GM19468 (cell line): ENCODE results near the gene TTLL7.
"Not testable (repeated sequence)": the region's sequence is repeated elsewhere in the genome, so short reads cannot be mapped to it uniquely, and the experiment has no call there.

ENCODE experiments used
- ATAC-seq: cut with Tn5 transposase; IDR thresholded peaks from one replicate; pipeline ENCODE4 v1.9.1; 2021; ENCODE audit warnings: mild to moderate bottlenecking, moderate library complexity, moderate number of reproducible peaks; ENCODE audit not compliant: unreplicated experiment; ENCODE audit errors: extremely low read depth

Gene TTLL7

DNA sequence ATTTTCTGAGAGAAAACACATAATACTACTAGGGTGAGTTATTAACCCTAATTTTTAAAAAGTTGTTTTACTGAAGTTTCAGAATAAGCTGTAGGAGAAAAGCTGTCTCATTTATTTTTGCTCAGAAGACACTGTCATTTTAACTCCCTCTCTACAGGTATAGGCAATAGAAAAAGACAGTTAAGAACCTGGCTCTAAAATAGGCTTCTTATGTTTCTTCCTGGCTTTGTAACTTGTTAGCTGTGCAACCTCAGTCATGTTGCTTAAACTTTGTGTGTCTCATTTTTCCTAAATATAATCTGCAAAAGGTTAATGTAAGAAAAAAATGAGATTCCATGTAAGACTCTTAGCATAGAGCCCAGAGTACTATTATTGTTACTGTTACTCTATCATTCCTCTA, 64.4 kb downstream of the TTLL7 start:
- ATAC-seq = no peak

- ATAC-seq = no peak
Measured at GRCh38 chr1:83932693-83933092, 66.2 kb downstream of the TTLL7 start.

- no peak for ATAC-seq
Measured at GRCh38 chr1:83932281-83932680, 66.7 kb downstream of the TTLL7 start.

GRCh38 chr1:83931658-83932253, 67.2 kb downstream of the TTLL7 start:
- no peak for ATAC-seq

DNA sequence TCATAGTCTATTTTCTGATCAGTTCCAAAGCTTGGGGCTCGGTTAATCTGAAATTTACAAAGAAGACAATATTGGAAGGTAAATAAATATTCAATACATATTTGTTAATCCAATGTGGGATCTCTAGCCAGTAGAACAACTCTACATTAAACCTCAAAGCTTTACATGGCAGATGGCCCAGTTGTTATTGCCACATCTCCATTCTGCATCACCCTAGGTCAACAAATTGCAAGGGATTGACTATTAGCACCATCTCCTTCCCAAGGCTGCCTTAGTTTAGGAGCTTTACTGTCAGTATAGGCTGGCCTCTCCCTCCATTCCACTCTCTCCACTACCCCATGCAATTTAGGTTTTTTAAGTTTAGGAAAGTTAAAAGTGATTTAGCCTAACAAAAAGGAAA, 69.7 kb downstream of the TTLL7 start:
- no peak for ATAC-seq

- ATAC-seq = no peak
Measured at GRCh38 chr1:83928396-83928795, 70.5 kb downstream of the TTLL7 start.

DNA sequence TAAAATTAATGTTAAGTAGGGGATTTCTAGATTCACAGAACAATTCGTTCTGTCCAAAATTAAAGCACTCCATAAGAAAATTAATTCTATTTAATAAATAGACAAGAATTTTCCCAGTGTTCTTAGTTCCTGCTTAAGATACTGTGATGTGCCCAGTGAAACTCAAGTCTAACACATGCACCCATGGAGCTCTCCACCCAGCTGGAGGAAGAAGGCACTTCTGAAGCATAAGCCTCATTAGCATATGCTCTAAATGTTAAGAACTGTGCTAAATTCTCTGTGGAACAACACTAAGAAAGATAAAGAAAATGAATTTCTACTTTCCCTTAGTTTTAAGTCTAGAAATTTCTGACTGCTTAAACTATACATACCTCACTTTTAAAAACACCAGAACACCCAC, 71.2 kb downstream of the TTLL7 start:
- no peak for ATAC-seq

DNA sequence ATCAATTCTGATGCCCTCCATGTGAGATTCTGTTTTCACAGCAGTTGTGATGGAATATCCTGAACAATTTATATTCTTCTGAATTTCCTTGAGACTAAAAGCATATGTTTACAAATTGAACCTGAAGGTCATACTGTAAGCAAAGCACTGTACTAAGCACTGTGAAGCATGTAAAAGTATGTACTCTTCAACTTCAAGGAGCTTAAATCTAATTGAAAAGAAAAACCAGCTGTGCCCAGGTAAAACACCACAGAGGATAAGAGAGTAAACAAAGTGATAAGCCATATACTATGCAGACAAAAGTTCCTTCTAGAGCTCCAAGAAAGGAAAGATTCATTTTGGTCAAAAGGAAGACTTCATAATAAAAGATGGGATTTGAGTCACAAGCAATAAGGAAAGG, 71.9 kb downstream of the TTLL7 start:
- no peak for ATAC-seq

- ATAC-seq = no peak
Measured at GRCh38 chr1:83923553-83923952, 75.4 kb downstream of the TTLL7 start.

DNA sequence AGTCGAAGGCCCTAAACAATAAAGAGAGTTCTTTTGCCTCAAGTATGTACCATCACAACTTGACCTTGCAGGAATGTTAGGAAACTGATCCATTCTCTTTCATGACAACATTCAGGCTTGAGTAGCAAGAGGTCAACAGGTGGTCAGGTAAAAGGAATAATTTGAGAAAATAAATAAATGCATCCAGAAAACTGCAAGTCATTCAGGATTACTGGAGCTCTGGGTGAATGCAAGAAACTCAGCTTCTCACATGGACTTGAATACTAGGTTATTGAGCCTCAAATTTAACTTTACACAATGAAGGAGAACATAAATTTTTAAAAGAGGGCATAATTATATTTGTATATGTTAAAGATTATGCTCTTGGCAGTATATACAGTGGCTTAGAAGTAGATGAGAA, 76.5 kb downstream of the TTLL7 start:
- no peak for ATAC-seq

DNA sequence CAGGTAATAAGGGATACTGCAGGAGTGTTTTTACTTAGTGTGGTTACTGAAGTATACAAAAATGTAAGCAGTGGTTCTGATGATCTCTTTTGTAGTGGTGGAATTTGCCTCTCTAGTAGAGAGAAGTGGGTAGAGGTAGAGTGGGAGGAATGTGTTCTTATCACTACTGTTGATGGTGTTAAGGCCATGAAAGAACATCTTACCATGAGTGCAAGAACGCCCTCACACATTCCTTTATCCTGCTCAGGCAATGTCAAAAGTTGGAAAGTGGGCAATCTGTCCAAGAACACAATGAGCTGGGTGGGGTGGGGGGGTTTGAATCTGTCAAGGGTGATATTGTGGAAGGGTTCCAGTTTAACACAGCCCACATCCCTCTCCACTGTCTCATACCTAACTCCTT, 78.6 kb downstream of the TTLL7 start:
- ATAC-seq = no peak

DNA sequence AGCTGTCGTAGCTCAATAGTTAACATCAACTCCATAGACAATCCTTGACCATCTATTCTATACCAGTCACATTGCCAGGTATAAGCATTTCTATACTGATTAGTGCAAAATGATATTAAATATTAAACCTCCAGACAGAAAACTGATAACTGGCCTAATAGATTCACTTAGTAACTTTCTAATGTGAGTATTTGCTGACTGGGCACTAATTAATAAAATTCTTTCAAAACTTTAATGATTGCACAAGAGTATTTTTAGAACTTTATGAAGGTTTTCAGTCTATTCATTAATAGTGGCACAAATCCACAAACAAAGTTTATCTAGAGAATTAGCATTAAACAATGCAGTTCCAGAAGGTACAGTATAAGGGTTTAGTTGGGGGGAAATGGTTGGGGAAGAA, 79.1 kb downstream of the TTLL7 start:
- ATAC-seq = no peak

DNA sequence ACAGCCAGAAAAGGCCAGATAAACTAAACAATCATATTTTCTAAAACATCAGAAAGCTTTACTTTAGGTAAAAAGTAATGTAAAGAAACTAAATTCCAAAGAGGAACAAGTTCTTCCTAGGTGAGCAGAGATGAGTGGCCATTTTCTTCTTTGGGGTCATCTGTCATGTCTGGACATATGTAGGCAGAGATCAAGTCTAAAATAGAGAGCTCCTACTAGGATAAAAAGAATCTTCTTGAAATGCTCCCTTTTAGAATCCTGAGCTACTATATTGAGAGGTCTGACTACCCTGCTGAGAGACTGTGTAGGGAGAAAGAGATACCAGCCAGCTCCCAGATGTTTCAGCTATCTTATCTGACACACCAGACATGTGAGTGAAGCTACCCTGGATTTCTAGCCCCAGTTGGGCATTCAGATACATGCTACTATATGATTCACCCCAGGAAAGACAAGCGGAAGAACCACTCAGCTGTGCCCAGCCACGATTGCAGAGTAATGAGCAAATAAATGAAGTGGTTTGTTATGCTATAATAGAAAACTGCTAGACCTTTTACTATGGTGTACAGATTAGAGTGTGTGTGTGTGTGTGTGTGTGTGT, 80.1 kb downstream of the TTLL7 start:
- ATAC-seq = no peak

DNA sequence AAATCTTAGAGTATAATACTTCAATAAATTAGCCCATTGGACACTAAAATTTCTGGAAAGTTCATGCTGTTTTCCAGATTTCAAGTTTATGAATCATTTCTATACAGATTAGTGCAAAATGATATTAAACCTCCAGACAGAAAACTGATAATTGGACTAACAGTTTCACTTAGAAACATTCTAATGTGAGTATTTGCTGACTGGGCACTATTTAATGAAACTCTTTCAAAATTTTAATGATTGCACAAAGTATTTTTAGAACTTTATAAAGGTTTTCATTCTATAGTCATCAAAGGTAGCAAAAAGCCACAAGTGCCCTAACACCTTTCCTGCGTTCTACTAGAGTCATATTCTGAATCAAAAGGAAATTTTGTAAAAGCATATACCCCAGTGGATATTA, 81.0 kb downstream of the TTLL7 start:
- ATAC-seq = no peak

DNA sequence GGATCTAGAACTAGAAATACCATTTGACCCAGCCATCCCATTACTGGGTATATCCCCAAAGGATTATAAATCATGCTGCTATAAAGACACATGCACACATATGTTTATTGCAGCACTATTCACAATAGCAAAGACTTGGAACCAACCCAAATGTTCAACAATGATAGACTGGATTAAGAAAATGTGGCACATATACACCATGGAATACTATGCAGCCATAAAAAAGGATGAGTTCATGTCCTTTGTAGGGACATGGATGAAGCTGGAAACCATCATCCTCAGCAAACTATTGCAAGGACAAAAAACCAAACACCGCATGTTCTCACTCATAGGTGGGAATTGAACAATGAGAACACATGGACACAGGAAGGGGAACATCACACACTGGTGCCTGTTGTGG, 82.8 kb downstream of the TTLL7 start:
- ATAC-seq = not testable (repeated sequence)

DNA sequence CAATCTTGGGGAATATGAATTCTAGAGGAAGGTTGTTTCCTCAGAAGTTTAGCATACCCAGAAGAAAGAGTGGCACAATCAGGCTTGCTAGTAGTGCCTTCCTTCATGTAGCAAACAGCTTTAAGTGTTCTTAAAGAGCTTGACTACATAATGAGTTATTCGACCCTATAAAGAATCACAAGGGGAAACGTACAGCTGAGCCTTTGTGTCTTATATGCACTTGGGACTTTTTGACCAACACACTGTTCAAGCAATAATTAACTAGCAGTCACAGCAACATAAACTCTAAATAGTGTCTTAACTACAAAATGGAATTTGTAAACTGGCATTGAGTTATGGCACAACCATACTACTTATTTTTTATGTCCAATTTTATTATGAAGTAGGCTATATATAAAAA, 86.1 kb downstream of the TTLL7 start:
- no peak for ATAC-seq

GRCh38 chr1:83910461-83910860, 88.5 kb downstream of the TTLL7 start:
- ATAC-seq = no peak

- no peak for ATAC-seq
Measured at GRCh38 chr1:83909687-83910086, 89.2 kb downstream of the TTLL7 start.

DNA sequence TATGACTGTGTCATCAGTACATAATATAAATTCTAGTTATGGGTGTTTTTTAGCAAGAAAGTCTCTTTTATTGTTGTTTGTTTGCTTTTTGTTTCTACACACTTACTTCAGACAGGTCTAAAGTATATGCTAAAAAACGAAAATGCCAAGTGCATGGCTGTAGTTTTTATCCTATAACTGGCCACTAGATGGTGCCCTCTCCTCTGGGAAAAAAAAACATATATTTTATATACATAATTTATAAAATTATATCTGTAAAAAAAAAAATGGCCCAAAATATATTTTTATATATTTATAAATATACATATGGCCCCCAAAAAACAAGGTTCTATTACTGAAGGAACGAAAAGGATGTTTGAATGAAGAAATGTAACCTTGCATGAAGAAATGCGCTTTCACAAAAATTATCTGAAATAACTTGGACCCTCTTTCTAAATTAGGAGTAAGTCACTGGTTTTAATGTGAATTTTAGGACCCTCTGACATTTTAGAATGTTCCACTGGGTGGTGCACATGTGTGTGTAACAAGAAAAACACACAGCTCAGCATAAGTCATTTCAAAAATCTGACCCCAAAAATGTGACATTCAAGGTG, 93.5 kb downstream of the TTLL7 start:
- no peak for ATAC-seq

- no peak for ATAC-seq
Measured at GRCh38 chr1:83901547-83902155, 97.3 kb downstream of the TTLL7 start.

DNA sequence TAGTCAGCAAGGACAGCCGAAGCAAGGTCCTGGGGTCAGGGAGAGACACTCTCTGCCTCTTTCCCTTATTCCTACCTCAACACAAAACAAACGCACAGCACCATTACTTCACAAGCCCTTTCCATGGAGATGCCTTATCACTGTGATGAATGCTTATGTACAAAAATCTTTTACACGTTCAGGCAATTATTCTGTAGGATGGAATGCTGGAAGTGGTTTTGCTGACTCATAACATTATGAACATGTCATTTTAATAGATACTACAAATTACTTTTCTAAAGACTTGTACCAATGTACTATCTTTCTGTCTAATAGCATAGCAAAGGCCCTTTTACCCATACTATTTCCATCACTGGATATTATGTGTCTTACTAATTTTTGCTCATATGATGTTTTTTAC, 98.4 kb downstream of the TTLL7 start:
- ATAC-seq = no peak

DNA sequence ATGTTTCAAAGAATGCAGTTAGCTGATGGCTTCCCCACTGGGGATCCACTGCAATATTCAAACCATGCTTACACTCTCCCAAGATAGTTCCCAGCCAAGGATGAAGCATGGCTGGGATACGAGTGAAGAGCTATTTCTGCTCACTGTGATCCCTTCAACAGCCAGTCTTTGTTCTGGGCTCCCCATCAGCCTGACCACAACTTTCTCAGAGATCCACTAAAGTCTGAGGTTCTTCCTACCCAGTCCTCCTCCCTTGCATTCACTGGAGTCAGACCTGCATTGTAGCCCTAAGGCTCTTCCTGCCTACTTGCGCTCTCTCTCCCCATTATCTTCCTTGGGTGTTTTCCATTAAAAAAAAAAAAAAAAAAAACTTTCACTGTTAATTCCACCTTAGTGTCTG, 101.4 kb downstream of the TTLL7 start:
- no peak for ATAC-seq
